Osteocyte (in vitro differentiated cells): ENCODE results near the gene PBX3. TPM values are rescaled to one million over a fixed set of nuclear protein-coding genes. Genes with fewer than 3 reads are reported as not detected.

Experiments used
- DNase-seq: peaks from one replicate; pipeline ENCODE4 v3.0.0; 2021; ENCODE audit warnings: mixed read lengths; ENCODE audit not compliant: unreplicated experiment; ENCODE audit errors: extremely low spot score
- H3K27ac Mint-ChIP-seq: one replicate; pipeline ENCODE4 v1.8.0; 2021; ENCODE audit warnings: mild to moderate bottlenecking, mixed read lengths; ENCODE audit not compliant: unreplicated experiment
- H3K27me3 Mint-ChIP-seq: one replicate; pipeline ENCODE4 v1.8.0; 2021; ENCODE audit warnings: mixed read lengths; ENCODE audit not compliant: unreplicated experiment
- H3K36me3 Mint-ChIP-seq: one replicate; pipeline ENCODE4 v1.8.0; 2021; ENCODE audit warnings: mixed read lengths; ENCODE audit not compliant: unreplicated experiment
- H3K4me1 Mint-ChIP-seq: one replicate; pipeline ENCODE4 v1.8.0; 2021; ENCODE audit warnings: mixed read lengths; ENCODE audit not compliant: unreplicated experiment
- H3K4me3 Mint-ChIP-seq: one replicate; pipeline ENCODE4 v1.8.0; 2021; ENCODE audit warnings: mild to moderate bottlenecking, moderate library complexity, mixed read lengths; ENCODE audit not compliant: unreplicated experiment
- H3K9me3 Mint-ChIP-seq: one replicate; pipeline ENCODE4 v1.8.0; 2021; ENCODE audit warnings: mixed read lengths; ENCODE audit not compliant: unreplicated experiment
- CTCF ChIP-seq: fragments of 200-600 bp; sonication (generic); IDR thresholded peaks from 2 replicates; pipeline ENCODE4 v1.5.0; 2021; ENCODE audit warnings: antibody characterized with exemption, mild to moderate bottlenecking, moderate library complexity
- total RNA-seq: library from RNA; stranded (reverse); gene quantifications from 2 replicates; pipeline ENCODE4 v1.2.1, GENCODE V29; 2021

The PBX3 gene
- total RNA-seq, 1 donor from 2014 or later, result 16.0 TPM

- Mint-ChIP-seq H3K9me3 (no peaks in the 10 kb centered on the region), H3K27me3 (no peaks in the 10 kb centered on the region), H3K27ac (no peak overlapping the region), H3K4me3 (no peak overlapping the region), H3K4me1 (no peaks in the 10 kb centered on the region), H3K36me3 (peaks cover under 1% of the 10 kb centered on the region)
- TF ChIP-seq CTCF, result no peak
- no peak for DNase-seq
These were observed 104.8 kb downstream of the PBX3 start for GRCh38 chr9:125851979-125852378.

DNA sequence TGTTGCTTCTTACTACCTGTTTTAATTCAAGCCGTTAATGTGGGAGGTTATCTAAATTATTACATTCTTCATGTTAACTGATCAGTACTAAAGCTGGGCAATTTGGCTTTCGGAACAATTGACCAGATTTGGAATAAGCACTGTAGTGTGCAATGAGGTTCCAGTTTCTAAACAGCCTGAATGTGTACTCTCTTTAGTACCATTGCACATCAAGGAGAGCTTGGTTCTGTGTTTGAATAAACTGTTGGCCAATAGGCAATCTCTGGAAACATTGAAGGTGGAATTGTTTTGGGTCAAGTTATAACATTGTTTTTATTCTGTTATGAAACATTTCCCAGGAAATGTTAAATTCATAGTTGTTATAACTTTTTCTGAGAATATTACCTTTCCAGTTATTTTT lies 105.2 kb downstream of the PBX3 start:
- no peaks in the 10 kb centered on the region for H3K36me3 Mint-ChIP-seq
- H3K9me3 Mint-ChIP-seq, result no peaks in the 10 kb centered on the region
- no peak overlapping the region for H3K27ac Mint-ChIP-seq
- no peak for TF ChIP-seq CTCF
- no peak for DNase-seq
- H3K4me1 Mint-ChIP-seq, result no peaks in the 10 kb centered on the region
- no peaks in the 10 kb centered on the region for H3K27me3 Mint-ChIP-seq
- H3K4me3 Mint-ChIP-seq, result no peak overlapping the region

- Mint-ChIP-seq H3K9me3 (no peaks in the 10 kb centered on the region), H3K36me3 (no peaks in the 10 kb centered on the region), H3K27me3 (no peaks in the 10 kb centered on the region), H3K4me1 (no peaks in the 10 kb centered on the region), H3K27ac (no peak overlapping the region), H3K4me3 (no peak overlapping the region)
- no peak for TF ChIP-seq CTCF
- DNase-seq, result no peak
These were observed 107.5 kb downstream of the PBX3 start for GRCh38 chr9:125854553-125855275.

DNA sequence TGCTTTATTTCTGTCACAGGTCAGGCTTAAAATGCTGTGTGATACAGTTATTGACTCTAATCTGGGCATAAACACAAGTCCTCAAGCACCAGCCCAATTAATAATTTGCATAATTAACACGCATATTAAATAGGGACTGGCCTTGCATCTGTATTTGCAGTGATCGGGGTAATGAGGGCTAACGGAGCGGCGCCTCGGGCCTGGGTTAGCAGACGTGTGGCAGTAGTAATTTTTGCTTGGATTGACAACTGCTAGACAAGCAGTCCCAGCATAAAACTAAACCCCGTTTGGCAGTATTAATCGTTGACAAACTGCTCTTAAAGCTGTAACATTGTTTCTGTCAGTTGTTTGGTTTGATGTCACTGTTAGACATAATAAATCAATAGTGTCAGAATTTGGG lies 109.2 kb downstream of the PBX3 start:
- no peak for TF ChIP-seq CTCF
- Mint-ChIP-seq H3K36me3 (no peaks in the 10 kb centered on the region), H3K27ac (no peak overlapping the region), H3K4me1 (no peaks in the 10 kb centered on the region), H3K9me3 (peaks cover 1% of the 10 kb centered on the region), H3K4me3 (no peak overlapping the region), H3K27me3 (no peaks in the 10 kb centered on the region)
- no peak for DNase-seq

- H3K4me3 Mint-ChIP-seq, result no peak overlapping the region
- H3K9me3 Mint-ChIP-seq, result peaks cover 8% of the 10 kb centered on the region
- TF ChIP-seq CTCF, result no peak
- DNase-seq, result no peak
- peaks cover 3% of the 10 kb centered on the region for H3K36me3 Mint-ChIP-seq
- no peaks in the 10 kb centered on the region for H3K4me1 Mint-ChIP-seq
- H3K27ac Mint-ChIP-seq, result no peak overlapping the region
- no peaks in the 10 kb centered on the region for H3K27me3 Mint-ChIP-seq
These were observed 114.4 kb downstream of the PBX3 start for GRCh38 chr9:125861405-125862058.
